GM12891 (cell line): ENCODE data around the gene SLCO4A1.

Experiments
- POU2F2 ChIP-seq: IDR thresholded peaks from 2 replicates; pipeline ENCODE4 v1.6.1; 2011; ENCODE audit warnings: low read depth, mild to moderate bottlenecking, control low read depth, low read length, moderate library complexity
- TAF1 ChIP-seq: IDR thresholded peaks from 2 replicates; pipeline ENCODE4 v1.6.1; 2011; ENCODE audit warnings: low read depth, low read length, control low read depth

DNA sequence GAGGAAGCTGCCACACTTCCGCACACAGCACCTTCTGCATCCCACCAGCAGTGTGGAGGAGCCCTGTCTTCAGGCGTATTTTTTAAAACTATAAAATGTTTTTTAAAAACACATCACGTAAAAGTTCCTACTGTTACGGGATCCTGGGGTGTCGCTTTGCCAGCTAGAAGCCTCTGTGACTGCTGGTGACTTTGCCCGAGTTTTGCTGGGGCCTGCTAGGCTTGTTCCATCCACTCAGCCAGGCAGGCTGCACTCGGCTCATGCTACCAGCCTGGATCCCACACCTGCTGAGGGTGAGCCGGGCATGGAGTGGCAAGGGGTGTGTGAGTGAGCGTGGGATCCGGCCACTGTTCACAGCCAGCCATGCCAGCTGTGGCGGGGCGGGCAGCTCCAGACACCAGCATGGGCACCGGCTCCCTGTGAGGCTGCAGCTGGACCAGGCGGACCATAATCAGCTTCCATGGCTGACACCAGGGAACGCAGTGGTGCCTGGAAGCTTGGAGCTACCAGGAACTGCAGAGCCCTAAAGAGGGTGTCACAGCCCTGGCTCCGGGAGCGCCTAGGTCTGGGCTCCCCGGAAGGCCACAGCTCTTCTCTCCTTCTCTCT is 12.3 kb upstream of the SLCO4A1 start:
- TF ChIP-seq TAF1 (no peak), POU2F2 (no peak)
